H1 (cell line): ENCODE results near the gene LRRC74A. TPM values are rescaled to one million over a fixed set of nuclear protein-coding genes. Genes with fewer than 3 reads are reported as not detected.

Source experiments
- CTCF ChIA-PET: fragments of 300-600 bp; sonication (Branson Sonifier 250); formaldehyde crosslinking; loops from one replicate; lab custom pipeline; 2021; ENCODE audit not compliant: partially characterized antibody; lab: Charles Lee
- POLR2A ChIA-PET: fragments of 300-600 bp; sonication (Branson Sonifier 250); formaldehyde crosslinking; loops from one replicate; lab custom pipeline; 2021; ENCODE audit warnings: inconsistent platforms; ENCODE audit not compliant: partially characterized antibody; lab: Charles Lee
- DNase-seq, 2 experiments: peaks; one replicate each; pipeline versions ENCODE4 v3.0.0 to v3.0.0-alpha.2; 2010 to 2022; ENCODE audit warnings: low spot score in 2 of 2, low read depth in 1 of 2, mixed read lengths in 1 of 2
- FAIRE-seq: peaks from 2 replicates; lab custom pipeline; 2011; peaks lifted over from hg19 to GRCh38; lab: Jason Lieb, UNC
- H2AFZ ChIP-seq: 2 replicates; pipeline ENCODE4 v1.8.1; 2012; ENCODE audit warnings: low read length, inconsistent platforms
- H2AK5ac ChIP-seq: 2 replicates; pipeline ENCODE4 v1.6.1; 2013; ENCODE audit warnings: low read depth, low read length
- H2BK120ac ChIP-seq: replicated peaks from 2 replicates; pipeline ENCODE3; 2013; ENCODE audit warnings: low read depth, low read length, inconsistent platforms
- H2BK12ac ChIP-seq: 2 replicates; pipeline ENCODE4 v1.6.1; 2013; ENCODE audit warnings: low read depth, low read length
- H2BK15ac ChIP-seq: 2 replicates; pipeline ENCODE4 v1.6.1; 2013; ENCODE audit warnings: low read length
- H2BK20ac ChIP-seq: 2 replicates; pipeline ENCODE4 v1.6.1; 2013; ENCODE audit warnings: low read length
- H2BK5ac ChIP-seq: 2 replicates; pipeline ENCODE4 v1.6.1; 2013; ENCODE audit warnings: low read depth, low read length
- H3K14ac ChIP-seq: 2 replicates; pipeline ENCODE4 v1.6.1; 2013; ENCODE audit warnings: inconsistent platforms; ENCODE audit not compliant: insufficient read length
- H3K18ac ChIP-seq: 2 replicates; pipeline ENCODE4 v1.6.1; 2013; ENCODE audit warnings: low read length; ENCODE audit errors: extremely low read depth
- H3K23ac ChIP-seq: 2 replicates; pipeline ENCODE4 v1.6.1; 2013; ENCODE audit warnings: inconsistent platforms; ENCODE audit not compliant: insufficient read length
- H3K23me2 ChIP-seq: 2 replicates; pipeline ENCODE4 v1.6.1; 2013; ENCODE audit warnings: low read depth, low read length
- H3K27ac ChIP-seq: 2 replicates; pipeline ENCODE4 v1.6.1; 2011; ENCODE audit warnings: low read depth, low read length, inconsistent platforms
- H3K27me3 ChIP-seq, 4 experiments: replicated peaks in 1 of 4; 1 replicate in 1 of 4; 2 replicates in 3 of 4; pipeline versions ENCODE4 v1.6.1 to v1.8.1; 2011 to 2013; ENCODE audit warnings: low read length in 3 of 4, mild to moderate bottlenecking in 3 of 4, inconsistent platforms in 2 of 4, mixed read lengths in 2 of 4, moderate library complexity in 1 of 4; ENCODE audit not compliant: control insufficient read depth in 3 of 4, insufficient read depth in 3 of 4; ENCODE audit errors: extremely low read depth in 1 of 4
- H3K36me3 ChIP-seq, 4 experiments: 2 replicates each; pipeline versions ENCODE4 v1.6.1 to v1.8.1; 2011 to 2013; ENCODE audit warnings: mild to moderate bottlenecking in 4 of 4, low read length in 3 of 4, moderate library complexity in 2 of 4, control low read depth in 1 of 4, inconsistent platforms in 1 of 4; ENCODE audit not compliant: insufficient read depth in 4 of 4, control insufficient read depth in 2 of 4
- H3K4ac ChIP-seq: replicated peaks from 2 replicates; pipeline ENCODE3; 2013; ENCODE audit warnings: low read length, low read depth, mixed read lengths, inconsistent platforms; ENCODE audit not compliant: insufficient read length
- H3K4me1 ChIP-seq, 4 experiments: replicated peaks in 1 of 4; 1 replicate in 1 of 4; 2 replicates in 3 of 4; pipeline versions ENCODE4 v1.6.1 to v1.8.1; 2011 to 2013; ENCODE audit warnings: low read length in 3 of 4, inconsistent platforms in 2 of 4, mixed read lengths in 1 of 4; ENCODE audit not compliant: insufficient read depth in 4 of 4, control insufficient read depth in 3 of 4
- H3K4me2 ChIP-seq, 2 experiments: 2 replicates each; pipeline versions ENCODE4 v1.6.1 to v1.8.1; 2011 to 2013; ENCODE audit warnings: low read depth in 2 of 2, low read length in 2 of 2, control low read depth in 1 of 2, inconsistent platforms in 1 of 2, mild to moderate bottlenecking in 1 of 2; ENCODE audit not compliant: insufficient read depth in 1 of 2
- H3K4me3 ChIP-seq, 4 experiments: fragments of 200-600, 300-600 bp in 1 of 4; sonication (generic), shearing (Covaris generic), sonication (Bioruptor Twin) in 1 of 4; 2 replicates each; pipeline versions ENCODE4 v1.5.1 to v1.8.1; 2011 to 2016; ENCODE audit warnings: low read length in 4 of 4, low read depth in 3 of 4, control low read depth in 2 of 4, inconsistent platforms in 2 of 4, mild to moderate bottlenecking in 2 of 4, mixed read lengths in 1 of 4, moderate library complexity in 1 of 4; ENCODE audit not compliant: insufficient read depth in 2 of 4; ENCODE audit errors: extremely low read depth in 1 of 4
- H3K56ac ChIP-seq: replicated peaks from 2 replicates; pipeline ENCODE3; 2013; ENCODE audit warnings: low read depth, mild to moderate bottlenecking, mixed read lengths, low read length, inconsistent platforms; ENCODE audit not compliant: insufficient read length
- H3K79me1 ChIP-seq: 2 replicates; pipeline ENCODE4 v1.6.1; 2013; ENCODE audit warnings: low read depth, low read length, control low read depth
- H3K79me2 ChIP-seq, 2 experiments: 2 replicates each; pipeline versions ENCODE4 v1.6.1 to v1.8.1; 2012 to 2013; ENCODE audit warnings: low read length in 2 of 2, mild to moderate bottlenecking in 2 of 2, inconsistent platforms in 1 of 2; ENCODE audit not compliant: insufficient read depth in 2 of 2, control insufficient read depth in 1 of 2
- H3K9ac ChIP-seq, 4 experiments: replicated peaks in 1 of 4; 1 replicate in 1 of 4; 2 replicates in 3 of 4; pipeline versions ENCODE4 v1.6.1 to v1.8.1; 2011 to 2013; ENCODE audit warnings: low read depth in 3 of 4, low read length in 3 of 4, control low read depth in 2 of 4, mild to moderate bottlenecking in 2 of 4, moderate library complexity in 2 of 4, inconsistent platforms in 1 of 4; ENCODE audit errors: extremely low read depth in 1 of 4
- H3K9me3 ChIP-seq, 2 experiments: 2 replicates each; pipeline versions ENCODE4 v1.6.1 to v1.8.1; 2012 to 2013; ENCODE audit warnings: mild to moderate bottlenecking in 2 of 2, moderate library complexity in 2 of 2, control low read depth in 1 of 2, inconsistent platforms in 1 of 2, low read depth in 1 of 2, low read length in 1 of 2, mixed read lengths in 1 of 2; ENCODE audit not compliant: insufficient read depth in 2 of 2
- H4K20me1 ChIP-seq, 2 experiments: replicated peaks in 1 of 2; 2 replicates each; pipeline versions ENCODE3 to v1.8.1; 2011 to 2013; ENCODE audit warnings: inconsistent platforms in 2 of 2, low read length in 2 of 2, mild to moderate bottlenecking in 1 of 2; ENCODE audit not compliant: insufficient read depth in 2 of 2, control insufficient read depth in 1 of 2
- H4K5ac ChIP-seq: 2 replicates; pipeline ENCODE4 v1.6.1; 2013; ENCODE audit warnings: low read length, low read depth, mixed read lengths, inconsistent platforms; ENCODE audit not compliant: insufficient read length
- H4K8ac ChIP-seq: 2 replicates; pipeline ENCODE4 v1.8.0; 2013; ENCODE audit warnings: mild to moderate bottlenecking, moderate library complexity, low read length, inconsistent platforms; ENCODE audit not compliant: insufficient read depth; ENCODE audit errors: extremely low read depth
- H4K91ac ChIP-seq: replicated peaks from 2 replicates; pipeline ENCODE3; 2013; ENCODE audit warnings: low read length, mixed read lengths, inconsistent platforms; ENCODE audit not compliant: insufficient read length
- KDM4A ChIP-seq: IDR thresholded peaks from one replicate; pipeline ENCODE4 v1.7.1; 2012; ENCODE audit warnings: low read depth, mild to moderate bottlenecking, moderate library complexity, low read length, inconsistent platforms; ENCODE audit not compliant: severe bottlenecking
- WGBS, 2 experiments: shearing (Covaris generic) in 1 of 2; methylation state at CpG; one replicate each; pipeline versions ENCODE4 v1.1.6 to v1.1.7; 2013 to 2015; ENCODE audit warnings: low lambda C conversion rate in 2 of 2, mixed read lengths in 2 of 2, inconsistent platforms in 1 of 2, low coverage in 1 of 2, missing lambda C conversion rate in 1 of 2; ENCODE audit not compliant: insufficient replicate concordance in 2 of 2, insufficient coverage in 1 of 2, insufficient read length in 1 of 2; ENCODE audit errors: extremely low coverage in 1 of 2, missing lambda C conversion rate in 1 of 2; 5-methylcytosine and 5-hydroxymethylcytosine counted together
- polyA plus RNA-seq, 7 experiments: library from polyadenylated mRNA; depleted of rRNA in 3 of 7; stranded (reverse) in 5 of 7; unstranded in 2 of 7; fragments of >200 nt in 5 of 7; fragments of 200-250 nt in 2 of 7; gene quantifications; 1 replicate in 5 of 7; 2 replicates in 1 of 7; 4 replicates in 1 of 7; pipeline versions ENCODE4 v1.2.1 to v1.2.3, GENCODE V29; 2011 to 2013; ENCODE audit warnings: missing spikeins in 2 of 7, mixed read lengths in 2 of 7
- total RNA-seq: library from RNA; stranded (reverse); fragmentation: NEBNext Ultra II Directional; extraction: Animal tissue kit (Norgen Biotek cat#: 25700); gene quantifications from 2 replicates; pipeline ENCODE4 v1.2.1, GENCODE V29; 2021

LRRC74A gene
- total and polyA plus RNA-seq, 2 of the 8 experiments (the other 6 are each of a cell fraction or from before 2014, with no cell fraction given): not detected

- 77% methylated on average over 7 of the region's 7 CpGs; no CpG with 5 or more reads in 1 of the 2 experiments for WGBS, 2 experiments
- Histone ChIP-seq H2BK20ac (no peak overlapping the region), H3K23me2 (no peaks in the 10 kb centered on the region), H4K8ac (no peak overlapping the region), H3K79me1 (no peaks in the 10 kb centered on the region), H4K5ac (no peak overlapping the region), H3K56ac (no peak overlapping the region), H3K27ac (no peak overlapping the region), H2BK120ac (no peak overlapping the region), H3K9me3 (no peaks in the 10 kb centered on the region), H2BK15ac (no peak overlapping the region), H3K9ac (no peak overlapping the region), H3K18ac (no peak overlapping the region), H3K27me3 (no peaks in the 10 kb centered on the region), H2BK12ac (no peak overlapping the region), H3K4me3 (no peak overlapping the region), H4K91ac (no peak overlapping the region), H4K20me1 (no peaks in the 10 kb centered on the region), H3K36me3 (no peaks in the 10 kb centered on the region), H2AK5ac (no peak overlapping the region), H3K14ac (no peak overlapping the region), H3K4ac (no peak overlapping the region), H3K23ac (no peak overlapping the region), H3K79me2 (no peaks in the 10 kb centered on the region), H2AFZ (no peak overlapping the region), H3K4me2 (no peak overlapping the region), H2BK5ac (no peak overlapping the region), H3K4me1 (peaks cover 0 to 12% (median 4%) of the 10 kb centered on the region in 4 experiments; a peak in 6 of 7 replicates)
- no peak for DNase-seq
- ChIA-PET CTCF (interaction anchor here (1.4 to 1.8 kb wide), 3 partner anchors 12 to 236 kb away, joined by 4 to 5 read pairs (median 4); no protein-coding TSS in a partner anchor), POLR2A (no interaction called here)
- TF ChIP-seq KDM4A: no peak
- no peak for FAIRE-seq
Measured at GRCh38 chr14:76834241-76834661, 8.0 kb downstream of the LRRC74A start.
